ENCODE results near the gene DEAF1.

Gene DEAF1

GRCh38 chr11:699753-700152, 4.7 kb upstream of the DEAF1 start:
- no peaks in the 10 kb centered on the region for H3K36me3 ChIP-seq (ENCODE audit: control insufficient read depth, insufficient read depth, low read length)
- H3K9ac ChIP-seq = no peak overlapping the region
- no peaks in the 10 kb centered on the region for H3K9me3 ChIP-seq (ENCODE audit: control insufficient read depth, low read length)
- no peaks in the 10 kb centered on the region for H3K4me1 ChIP-seq
- no peak overlapping the region for H2AFZ ChIP-seq
- H3K4me3 ChIP-seq (ENCODE audit: low read depth, low read length) = no peak overlapping the region
- H3K79me2 ChIP-seq = no peaks in the 10 kb centered on the region
- no peaks in the 10 kb centered on the region for H3K27me3 ChIP-seq (ENCODE audit: control insufficient read depth, insufficient read depth, low read length)
- no peak overlapping the region for H3K27ac ChIP-seq
- no peak for TF ChIP-seq CTCF (IDR thresholded peaks at IDR 0.05)
- no peak overlapping the region for H3K4me2 ChIP-seq (ENCODE audit: low read length)

GRCh38 chr11:699116-699508, 4.1 kb upstream of the DEAF1 start:
- no peak for TF ChIP-seq CTCF (IDR thresholded peaks at IDR 0.05)
- Histone ChIP-seq H3K36me3 (ENCODE audit: control insufficient read depth, insufficient read depth, low read length) (no peaks in the 10 kb centered on the region), H3K27me3 (ENCODE audit: control insufficient read depth, insufficient read depth, low read length) (no peaks in the 10 kb centered on the region), H3K4me1 (no peaks in the 10 kb centered on the region), H3K79me2 (no peaks in the 10 kb centered on the region), H3K4me2 (ENCODE audit: low read length) (no peak overlapping the region), H3K9ac (no peak overlapping the region), H2AFZ (no peak overlapping the region), H3K27ac (no peak overlapping the region), H3K4me3 (ENCODE audit: low read depth, low read length) (no peak overlapping the region), H3K9me3 (ENCODE audit: control insufficient read depth, low read length) (no peaks in the 10 kb centered on the region)

DNA sequence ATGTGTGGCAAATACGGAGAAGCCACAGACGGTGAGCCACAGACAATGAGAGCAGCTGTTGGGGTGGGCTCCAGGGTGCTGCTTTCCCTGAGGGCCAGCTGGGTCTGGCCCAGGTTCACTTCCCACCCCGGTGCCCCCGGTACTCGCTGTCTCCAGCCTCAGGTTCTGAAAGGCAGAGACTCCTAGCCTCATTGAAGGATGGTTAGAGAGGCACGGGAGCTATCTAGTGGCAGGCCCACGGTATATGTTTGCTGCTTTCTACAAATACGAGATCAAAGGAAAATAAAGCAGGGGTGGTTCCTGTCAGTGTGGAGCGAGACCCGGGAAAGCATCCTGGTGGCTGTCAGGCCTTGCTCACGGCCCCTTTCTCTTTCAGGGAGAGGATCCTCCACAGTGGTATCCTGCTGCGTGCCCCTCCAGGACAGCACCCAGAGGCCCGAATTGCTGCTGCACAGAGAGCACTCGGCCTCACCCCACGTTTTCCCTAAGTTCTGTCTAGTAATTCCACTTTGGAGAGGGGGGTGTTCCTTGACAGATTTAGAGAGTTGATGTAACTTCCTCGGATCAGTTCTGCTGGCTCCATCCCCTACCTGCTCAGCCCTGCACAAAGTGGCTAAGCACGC, 3.6 kb upstream of the DEAF1 start:
- no peak overlapping the region for H3K27ac ChIP-seq
- H3K4me2 ChIP-seq (ENCODE audit: low read length) = no peak overlapping the region
- no peak overlapping the region for H3K4me3 ChIP-seq (ENCODE audit: low read depth, low read length)
- H3K27me3 ChIP-seq (ENCODE audit: control insufficient read depth, insufficient read depth, low read length) = no peaks in the 10 kb centered on the region
- H3K9ac ChIP-seq = no peak overlapping the region
- no peaks in the 10 kb centered on the region for H3K9me3 ChIP-seq (ENCODE audit: control insufficient read depth, low read length)
- H3K79me2 ChIP-seq = no peaks in the 10 kb centered on the region
- H2AFZ ChIP-seq = no peak overlapping the region
- no peak for TF ChIP-seq CTCF (IDR thresholded peaks at IDR 0.05)
- H3K36me3 ChIP-seq (ENCODE audit: control insufficient read depth, insufficient read depth, low read length) = no peaks in the 10 kb centered on the region
- no peaks in the 10 kb centered on the region for H3K4me1 ChIP-seq

- Histone ChIP-seq H2AFZ (no peak overlapping the region), H3K4me1 (no peaks in the 10 kb centered on the region), H3K27me3 (ENCODE audit: control insufficient read depth, insufficient read depth, low read length) (no peaks in the 10 kb centered on the region), H3K4me2 (ENCODE audit: low read length) (no peak overlapping the region), H3K36me3 (ENCODE audit: control insufficient read depth, insufficient read depth, low read length) (no peaks in the 10 kb centered on the region), H3K79me2 (no peaks in the 10 kb centered on the region), H3K9me3 (ENCODE audit: control insufficient read depth, low read length) (no peaks in the 10 kb centered on the region), H3K27ac (no peak overlapping the region), H3K4me3 (ENCODE audit: low read depth, low read length) (no peak overlapping the region), H3K9ac (no peak overlapping the region)
- no peak for TF ChIP-seq CTCF (IDR thresholded peaks at IDR 0.05)
Observed at GRCh38 chr11:697811-698311, 2.8 kb upstream of the DEAF1 start.

DNA sequence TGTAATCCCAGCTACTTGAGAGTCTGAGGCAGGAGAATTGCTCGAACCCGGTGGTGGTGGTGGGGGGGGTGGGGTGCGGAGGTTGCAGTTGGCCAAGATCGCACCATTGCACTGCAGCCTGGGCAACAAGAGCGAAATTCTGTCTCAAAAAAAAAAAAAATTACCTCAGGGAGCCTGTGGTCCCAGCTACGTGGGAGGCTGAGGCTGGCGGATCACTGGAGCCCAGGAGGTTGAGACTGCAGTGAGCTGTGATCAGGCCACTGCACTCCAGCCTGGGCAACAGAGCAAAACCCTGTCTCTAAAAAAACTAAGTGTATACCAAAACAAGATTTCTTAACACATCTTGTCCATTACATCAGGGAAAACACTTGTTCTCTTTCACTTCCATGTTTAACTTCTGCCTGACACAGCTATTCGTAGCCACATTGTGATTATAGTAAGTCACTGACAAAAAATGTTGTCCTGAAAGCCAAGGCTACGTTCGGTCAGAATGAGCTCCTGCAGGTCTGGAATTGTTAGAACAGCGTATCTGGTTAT, 2.0 kb upstream of the DEAF1 start:
- no peaks in the 10 kb centered on the region for H3K79me2 ChIP-seq
- no peaks in the 10 kb centered on the region for H3K36me3 ChIP-seq (ENCODE audit: control insufficient read depth, insufficient read depth, low read length)
- no peak overlapping the region for H3K4me3 ChIP-seq (ENCODE audit: low read depth, low read length)
- no peak overlapping the region for H3K27ac ChIP-seq
- no peak overlapping the region for H3K4me2 ChIP-seq (ENCODE audit: low read length)
- H3K9ac ChIP-seq = no peak overlapping the region
- H3K27me3 ChIP-seq (ENCODE audit: control insufficient read depth, insufficient read depth, low read length) = no peaks in the 10 kb centered on the region
- H2AFZ ChIP-seq = no peak overlapping the region
- no peaks in the 10 kb centered on the region for H3K9me3 ChIP-seq (ENCODE audit: control insufficient read depth, low read length)
- H3K4me1 ChIP-seq = no peaks in the 10 kb centered on the region
- TF ChIP-seq CTCF (IDR thresholded peaks at IDR 0.05) = no peak

Data from parathyroid adenoma (tissue), 2 donors.